K562 (cell line): ENCODE results near the gene OR4X2. TPM values are rescaled to one million over a fixed set of nuclear protein-coding genes. Genes with fewer than 3 reads are reported as not detected.

ENCODE experiments used
- ATAC-seq: fragments of 200-7000 bp; cut with Tn5 transposase; 3 replicates; pipeline ENCODE4 v1.9.1; 2020; ENCODE audit warnings: moderate library complexity
- BruUV-seq: library from RNA; stranded (reverse); fragments of 400-500 nt; replicated peaks from 2 replicates; lab custom pipeline; 2021; lab: Mats Ljungman, UMichigan
- CTCF ChIA-PET: fragments of 300-600 bp; formaldehyde crosslinking; extraction: SDS; loops from one replicate; lab custom pipeline; 2021; ENCODE audit warnings: low intra/inter-chr PET ratio; lab: Yijun Ruan, JAX
- POLR2A ChIA-PET: fragments of 300-600, 350-650 bp; sonication (Branson Sonifier 250); formaldehyde crosslinking; extraction: SDS; loops from one replicate; lab custom pipeline; 2021; ENCODE audit warnings: antibody characterized with exemption, inconsistent platforms; lab: Yijun Ruan, JAX
- DNase-seq, 4 experiments: peaks; one replicate each; pipeline versions ENCODE4 v3.0.0 to v3.0.0-alpha.2; 2011 to 2018; ENCODE audit warnings: low spot score in 3 of 4, mixed read lengths in 3 of 4; ENCODE audit errors: extremely low read depth in 1 of 4
- FAIRE-seq: peaks from 2 replicates; lab custom pipeline; 2011; peaks lifted over from hg19 to GRCh38; lab: Jason Lieb, UNC
- H2AFZ ChIP-seq: 2 replicates; pipeline ENCODE4 v1.6.0; 2011; ENCODE audit warnings: low read depth, low read length, control low read depth, inconsistent platforms
- H3K27ac ChIP-seq: fragments of 200-600 bp; 3 replicates; pipeline ENCODE4 v1.8.0; 2011; ENCODE audit warnings: low read depth, mild to moderate bottlenecking, control low read depth, inconsistent platforms, low read length, moderate library complexity, mixed read lengths; ENCODE audit errors: extremely low read depth
- H3K27me3 ChIP-seq, 2 experiments: fragments of 300-600 bp in 1 of 2; 2 replicates in 1 of 2; 3 replicates in 1 of 2; pipeline versions ENCODE4 v1.6.0 to v1.8.0; 2011; ENCODE audit warnings: inconsistent platforms in 2 of 2, low read length in 2 of 2, mild to moderate bottlenecking in 1 of 2, mixed read lengths in 1 of 2, moderate library complexity in 1 of 2; ENCODE audit not compliant: control insufficient read depth in 2 of 2, insufficient read depth in 2 of 2
- H3K36me3 ChIP-seq: fragments of 300-600 bp; 3 replicates; pipeline ENCODE4 v1.8.0; 2011; ENCODE audit warnings: mild to moderate bottlenecking, low read length, inconsistent platforms; ENCODE audit not compliant: control insufficient read depth, insufficient read depth
- H3K4me1 ChIP-seq, 2 experiments: fragments of 200-600 bp in 1 of 2; replicated peaks in 1 of 2; 2 replicates in 1 of 2; 3 replicates in 1 of 2; pipeline versions ENCODE4 v1.5.1 to v1.8.0; 2011; ENCODE audit warnings: inconsistent platforms in 2 of 2, low read length in 2 of 2, mild to moderate bottlenecking in 1 of 2, mixed read lengths in 1 of 2, moderate library complexity in 1 of 2; ENCODE audit not compliant: control insufficient read depth in 2 of 2, insufficient read depth in 2 of 2
- H3K4me2 ChIP-seq: 2 replicates; pipeline ENCODE4 v1.6.1; 2011; ENCODE audit warnings: low read length, control low read depth, inconsistent platforms, mixed read lengths; ENCODE audit not compliant: insufficient read depth
- H3K4me3 ChIP-seq: fragments of 200-600 bp; sonication (generic), shearing (Covaris generic); 2 replicates; pipeline ENCODE4 v1.5.1; 2016; ENCODE audit warnings: control low read depth, inconsistent platforms
- H3K79me2 ChIP-seq: fragments of 200-600 bp; 3 replicates; pipeline ENCODE4 v1.8.0; 2011; ENCODE audit warnings: low read length, inconsistent platforms; ENCODE audit not compliant: control insufficient read depth, insufficient read depth
- H3K9ac ChIP-seq, 2 experiments: 2 replicates each; pipeline versions ENCODE4 v1.6.0 to v1.6.1; 2011; ENCODE audit warnings: low read depth in 2 of 2, low read length in 2 of 2, control low read depth in 1 of 2, inconsistent platforms in 1 of 2, mild to moderate bottlenecking in 1 of 2, mixed read lengths in 1 of 2; ENCODE audit not compliant: insufficient read depth in 1 of 2
- H3K9me1 ChIP-seq: one replicate; pipeline ENCODE4 v1.6.0; 2011; ENCODE audit warnings: inconsistent platforms, mild to moderate bottlenecking, low read length, moderate library complexity; ENCODE audit not compliant: control insufficient read depth, insufficient read depth
- H3K9me3 ChIP-seq: replicated peaks from 2 replicates; pipeline ENCODE4 v1.5.1; 2011; ENCODE audit warnings: low read depth, low read length, inconsistent platforms; ENCODE audit not compliant: control insufficient read depth, insufficient read depth
- H4K20me1 ChIP-seq: replicated peaks from 2 replicates; pipeline ENCODE4 v1.6.1; 2011; ENCODE audit warnings: low read length, inconsistent platforms, mixed read lengths; ENCODE audit not compliant: control insufficient read depth, insufficient read depth
- CAMTA2 ChIP-seq: fragments of 250-450 bp; sonication (Bioruptor Pico); conservative IDR thresholded peaks from 2 replicates; pipeline ENCODE4 v1.5.1; 2022
- ELF2 ChIP-seq: fragments of 250-450 bp; sonication (Bioruptor Pico); IDR thresholded peaks from 2 replicates; pipeline ENCODE4 v1.5.0; 2021; ENCODE audit warnings: mild to moderate bottlenecking
- HIVEP1 ChIP-seq: fragments of 250-450 bp; sonication (Bioruptor Pico); IDR thresholded peaks from 2 replicates; pipeline ENCODE4 v1.4.0; 2020; ENCODE audit warnings: mild to moderate bottlenecking
- MEF2A ChIP-seq: IDR thresholded peaks from 2 replicates; pipeline ENCODE4 v1.6.1; 2011; ENCODE audit warnings: low read depth, mild to moderate bottlenecking, low read length, moderate library complexity; ENCODE audit not compliant: control insufficient read depth
- MYBL2 ChIP-seq, 2 experiments: fragments of 450-650 bp in 1 of 2; sonication (generic) in 1 of 2; formaldehyde crosslinking in 1 of 2; IDR thresholded peaks; 2 replicates each; pipeline versions ENCODE4 v1.6.1 to v1.8.1; 2017 to 2022; ENCODE audit warnings: borderline replicate concordance in 1 of 2, inconsistent platforms in 1 of 2, low read depth in 1 of 2, mild to moderate bottlenecking in 1 of 2, missing genetic modification reagents in 1 of 2, moderate library complexity in 1 of 2
- NBN ChIP-seq: fragments of 450-650 bp; IDR thresholded peaks from 2 replicates; pipeline ENCODE4 v1.6.1; 2016; ENCODE audit warnings: low read depth, mild to moderate bottlenecking
- RBFOX2 ChIP-seq: fragments of 200-400 bp; formaldehyde crosslinking; IDR thresholded peaks from 2 replicates; pipeline ENCODE4 v1.6.1; 2017; ENCODE audit warnings: low read depth, mild to moderate bottlenecking, low read length, moderate library complexity
- ZNF174 ChIP-seq: fragments of 250-450 bp; sonication (Bioruptor Pico); IDR thresholded peaks from 2 replicates; pipeline ENCODE4 v1.4.0; 2020; ENCODE audit warnings: mild to moderate bottlenecking
- ZNF668 ChIP-seq: fragments of 250-450 bp; sonication (Bioruptor Pico); IDR thresholded peaks from 2 replicates; pipeline ENCODE4 v1.8.0; 2022; ENCODE audit warnings: mild to moderate bottlenecking, inconsistent platforms
- ZNF707 ChIP-seq: fragments of 250-450 bp; sonication (Bioruptor Pico); conservative IDR thresholded peaks from 2 replicates; pipeline ENCODE4 v1.8.0; 2022; ENCODE audit warnings: inconsistent platforms, mild to moderate bottlenecking, moderate library complexity
- WGBS: fragments of 100-300 bp; shearing (Covaris generic); methylation state at CpG from one replicate; pipeline ENCODE4 v1.1.6; 2016; ENCODE audit warnings: low coverage, mixed read lengths; ENCODE audit not compliant: insufficient coverage; ENCODE audit errors: missing lambda C conversion rate; 5-methylcytosine and 5-hydroxymethylcytosine counted together
- in situ Hi-C: fragments of 300-500 bp; cut with MboI; formaldehyde crosslinking; loops from 4 replicates; pipeline ENCODE4 v1.15.0; 2018; ENCODE audit warnings: inconsistent platforms, mixed read lengths
- intact Hi-C: fragments of 100-400 bp; cut with micrococcal nuclease; formaldehyde crosslinking; loops from 2 replicates; pipeline ENCODE4 v1.14.2; 2022
- polyA plus RNA-seq, 8 experiments: library from polyadenylated mRNA; depleted of rRNA in 4 of 8; stranded (reverse) in 5 of 8; unstranded in 3 of 8; fragments of >200 nt; fragmentation: Nextera tagmentation in 2 of 8; fragmentation: Illumina TruSeq in 1 of 8; extraction: Ambion mirVana in 2 of 8; extraction: Trizol in 1 of 8; gene quantifications; 2 replicates each; pipeline versions ENCODE4 v1.2.1 to v1.2.3, GENCODE V29; 2011 to 2014; ENCODE audit warnings: inconsistent platforms in 1 of 8, missing spikeins in 1 of 8
- total RNA-seq, 7 experiments: library from RNA; depleted of rRNA in 6 of 7; stranded (reverse); fragments of >200 nt in 6 of 7; fragmentation: Illumina TruSeq in 2 of 7; extraction: Trizol in 2 of 7; gene quantifications; 2 replicates each; pipeline versions ENCODE4 v1.2.1 to v1.2.3, GENCODE V29; 2011 to 2021; ENCODE audit warnings: low replicate concordance in 1 of 7

Gene OR4X2
- total and polyA plus RNA-seq, 9 of the 15 experiments (the other 6 are each of a cell fraction or from before 2014, with no cell fraction given) = not detected

- no peak overlapping the region for H3K4me2 ChIP-seq
- ChIA-PET POLR2A (no interaction called here), CTCF (no interaction called here)
- no peak for TF ChIP-seq ZNF668 (CRISPR knock-in tag)
- no peak for TF ChIP-seq HIVEP1
- no peak for TF ChIP-seq MEF2A
- no peak for TF ChIP-seq ZNF174 (CRISPR knock-in tag)
- TF ChIP-seq ELF2 (CRISPR knock-in tag) = no peak
- TF ChIP-seq CAMTA2 (CRISPR knock-in tag) = no peak
- no peak for TF ChIP-seq NBN
- no peak for TF ChIP-seq ZNF707
- peak in 1 of 4 experiments; percentile 35 for DNase-seq
- no peak overlapping the region for H2AFZ ChIP-seq
- no peaks in the 10 kb centered on the region for H3K27me3 ChIP-seq
- in situ Hi-C loops (no loop called here), intact Hi-C loops (no loop called here)
- FAIRE-seq = no peak
- no peak overlapping the region for H3K27ac ChIP-seq
- H4K20me1 ChIP-seq = no peaks in the 10 kb centered on the region
- H3K4me3 ChIP-seq = no peak overlapping the region
- 0% methylated on average over 3 of the region's 3 CpGs for WGBS
- H3K9ac ChIP-seq = no peak overlapping the region
- no peaks in the 10 kb centered on the region for H3K4me1 ChIP-seq
- H3K9me1 ChIP-seq = no peaks in the 10 kb centered on the region
- ATAC-seq = peak; percentile 49; the same call in 2 of the 3 replicates
- no peaks in the 10 kb centered on the region for H3K9me3 ChIP-seq
- BruUV-seq = no TSS peak
- no peaks in the 10 kb centered on the region for H3K36me3 ChIP-seq
- no peaks in the 10 kb centered on the region for H3K79me2 ChIP-seq
Observed at GRCh38 chr11:48270621-48271020, 25.7 kb downstream of the OR4X2 start.

DNA sequence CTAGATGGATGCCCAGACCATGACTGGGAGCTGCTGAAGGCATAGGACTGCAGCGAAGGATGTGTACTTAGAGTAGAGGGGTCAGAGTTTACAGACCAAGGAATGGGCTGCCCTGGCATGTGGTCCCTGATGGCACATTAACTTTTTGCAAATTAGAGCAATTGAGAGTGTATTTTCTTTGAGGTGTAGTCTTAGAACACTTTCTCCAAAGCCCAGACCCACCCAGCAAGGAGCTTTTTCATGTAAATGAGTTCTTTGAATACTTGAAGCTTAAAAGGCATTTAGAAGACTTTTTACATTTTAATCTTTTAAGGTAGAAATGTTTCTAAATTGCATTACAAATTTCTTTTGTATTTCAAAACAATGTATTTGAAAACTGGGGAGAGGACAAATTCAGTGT is 27.7 kb downstream of the OR4X2 start:
- ATAC-seq (no peak), DNase-seq (no peak)
- CTCF ChIA-PET = no interaction called here
- TF ChIP-seq MYBL2 (IDR thresholded peaks at IDR 0.05; ENCODE audit: low read depth) = no peak
- no peak for TF ChIP-seq MYBL2 (CRISPR knock-in tag; IDR thresholded peaks at IDR 0.05; ENCODE audit: borderline replicate concordance)
- TF ChIP-seq RBFOX2 = no peak

More for the DNA sequence above, 27.7 kb downstream of the OR4X2 start:
- H3K9me3 ChIP-seq = no peaks in the 10 kb centered on the region
- no peak overlapping the region for H3K9ac ChIP-seq
- in situ Hi-C loops (no loop called here), intact Hi-C loops (no loop called here)
- POLR2A ChIA-PET = interaction anchor here (0.6 to 0.7 kb wide), 2 partner anchors 395 to 502 kb away, joined by 3 to 4 read pairs; no protein-coding TSS in a partner anchor
- no peak for FAIRE-seq
- H3K4me2 ChIP-seq = no peak overlapping the region
- H3K9me1 ChIP-seq = no peaks in the 10 kb centered on the region
- no peak overlapping the region for H3K27ac ChIP-seq
- H2AFZ ChIP-seq = no peak overlapping the region
- no peaks in the 10 kb centered on the region for H3K79me2 ChIP-seq
- no TSS peak for BruUV-seq
- no peaks in the 10 kb centered on the region for H3K36me3 ChIP-seq
- no peaks in the 10 kb centered on the region for H4K20me1 ChIP-seq
- H3K27me3 ChIP-seq = no peaks in the 10 kb centered on the region
- H3K4me3 ChIP-seq = no peak overlapping the region
- 0% methylated on average over 1 of the region's 1 CpG for WGBS
- H3K4me1 ChIP-seq = no peaks in the 10 kb centered on the region
